ENCODE results near the gene ELK1. TPM values are rescaled to one million over a fixed set of nuclear protein-coding genes. Genes with fewer than 3 reads are reported as not detected.
A peak's percentile ranks its signal among the peaks of the same experiment; 100 is the strongest.

ELK1 gene
- total and polyA plus RNA-seq, 2 of the 4 experiments (the other 2 are of a cell fraction), result 10.0 to 24.3 TPM

DNA sequence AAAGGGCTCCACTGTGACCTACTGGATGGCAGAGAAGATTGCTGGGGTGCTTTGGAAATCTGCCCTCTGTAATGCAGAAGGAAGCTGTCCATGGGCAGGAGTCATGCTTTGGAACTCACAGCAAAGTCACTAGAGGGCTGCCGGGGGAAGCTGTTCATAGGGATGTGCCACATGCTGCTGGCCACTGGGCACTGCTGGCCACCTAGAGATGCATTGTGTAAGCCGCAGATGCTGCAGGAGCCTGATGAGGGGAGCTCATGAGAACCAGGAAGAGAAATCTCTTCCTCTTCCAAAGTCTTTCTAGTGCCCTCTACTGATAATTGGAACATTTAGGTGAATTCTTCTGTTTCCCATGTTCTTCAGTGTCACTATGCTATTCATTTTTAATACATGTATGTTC is 39.8 kb upstream of the ELK1 start:
- CTCF ChIA-PET, result no interaction called here
- no peaks in the 10 kb centered on the region for H3K9me1 ChIP-seq (ENCODE audit: insufficient read depth, low read length)
- ATAC-seq (ENCODE audit: low read depth), result no peak
- POLR2A ChIA-PET (ENCODE audit: unreplicated experiment), result no interaction called here
- no peaks in the 10 kb centered on the region for H4K20me1 ChIP-seq (ENCODE audit: insufficient read depth, low read length)
- H3K36me3 ChIP-seq (ENCODE audit: control insufficient read depth, insufficient read depth, low read length), result no peaks in the 10 kb centered on the region
- intact Hi-C loops (cut with micrococcal nuclease) (no loop called here), in situ Hi-C loops (cut with MboI; ENCODE audit: low sequenced_read_pairs) (no loop called here), dilution Hi-C loops (cut with HindIII; ENCODE audit: low sequenced_read_pairs, unreplicated experiment) (no loop called here)
- H2BK5ac ChIP-seq (ENCODE audit: low read depth, low read length, poor library complexity, severe bottlenecking), result no peak overlapping the region
- no peak overlapping the region for H2BK120ac ChIP-seq (ENCODE audit: low read depth, low read length)
- WGBS, 2 experiments (ENCODE audit: extremely low coverage in 2 of 2, insufficient read length in 1 of 2), result no CpG with 5 or more reads among the region's 2 CpGs
- no TSS peak for BruUV-seq (replicated peaks)
- H2AK9ac ChIP-seq (replicated peaks; ENCODE audit: low read depth, low read length, poor library complexity), result no peak overlapping the region
- H4K91ac ChIP-seq (ENCODE audit: insufficient read depth, low read depth, low read length), result no peak overlapping the region
- H2AFZ ChIP-seq (replicated peaks; ENCODE audit: low read length, poor library complexity), result peak overlapping the region; percentile 26
- H3K4ac ChIP-seq (ENCODE audit: low read depth, low read length), result no peak overlapping the region
- H3K9me3 ChIP-seq (ENCODE audit: control insufficient read depth, insufficient read depth, low read length), result no peaks in the 10 kb centered on the region
- H3K79me1 ChIP-seq (ENCODE audit: low read depth in 1 of 2, low read length in 2 of 2), result no peaks in the 10 kb centered on the region
- no peak overlapping the region for H2BK15ac ChIP-seq (ENCODE audit: low read depth, low read length)
- H4K8ac ChIP-seq (ENCODE audit: low read depth in 2 of 2, low read length in 2 of 2), result no peak overlapping the region
- no peak overlapping the region for H3K18ac ChIP-seq (ENCODE audit: low read depth, low read length)
- TF ChIP-seq CEBPB (IDR thresholded peaks at IDR 0.05; ENCODE audit: low read depth, low read length) (no peak), NFE2L2 (IDR thresholded peaks at IDR 0.05; ENCODE audit: low read depth, low read length) (no peak), MAZ (IDR thresholded peaks at IDR 0.05; ENCODE audit: borderline replicate concordance, low read depth, low read length) (no peak)
- no peak overlapping the region for H3K4me2 ChIP-seq (ENCODE audit: low read depth, low read length)
- H3K9ac ChIP-seq (ENCODE audit: low read depth, low read length), result no peak overlapping the region
- H2AK5ac ChIP-seq (ENCODE audit: low read depth, low read length), result no peak overlapping the region
- H4K5ac ChIP-seq (ENCODE audit: low read depth, low read length), result no peak overlapping the region
- H3K27me3 ChIP-seq (ENCODE audit: control insufficient read depth, insufficient read depth, low read length), result peaks cover 8% of the 10 kb centered on the region; the same call in 1 of the 2 replicates
- H3K4me3 ChIP-seq (ENCODE audit: insufficient read depth, low read depth, low read length), result no peak overlapping the region
- no peak overlapping the region for H3K27ac ChIP-seq (ENCODE audit: insufficient read depth, low read length)
- no peak for DNase-seq
- no peak overlapping the region for H2BK20ac ChIP-seq (ENCODE audit: low read depth, low read length)
- no peak overlapping the region for H3K56ac ChIP-seq (ENCODE audit: extremely low read depth, insufficient read depth, low read length)
- H3K23ac ChIP-seq (ENCODE audit: low read depth, low read length), result no peak overlapping the region
- no peaks in the 10 kb centered on the region for H3K4me1 ChIP-seq (ENCODE audit: control insufficient read depth, insufficient read depth, low read length)
- no peak overlapping the region for H3K14ac ChIP-seq (replicated peaks; ENCODE audit: low read depth, low read length)

All from IMR-90 (cell line).